ENCODE results near the gene DGKB.

DGKB gene

DNA sequence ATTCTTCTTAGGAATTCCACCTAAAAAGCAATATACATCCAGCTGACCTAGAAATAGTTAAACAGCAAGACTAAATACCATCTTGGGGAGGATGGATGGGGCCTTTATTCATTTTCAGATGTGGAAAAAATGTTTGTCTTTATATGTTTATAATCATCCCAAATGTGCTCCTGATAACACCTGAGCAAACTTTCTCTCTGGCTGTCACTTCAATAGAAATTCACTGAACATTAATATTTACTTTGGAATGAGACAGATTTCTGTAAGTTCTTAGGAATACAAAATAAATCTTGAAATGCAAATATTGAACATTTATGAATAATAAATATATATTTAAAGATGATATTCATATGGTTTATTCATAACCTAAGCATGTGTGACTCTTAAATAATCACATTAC is 185.4 kb downstream of the DGKB start:
- TF ChIP-seq, protein P1, sequence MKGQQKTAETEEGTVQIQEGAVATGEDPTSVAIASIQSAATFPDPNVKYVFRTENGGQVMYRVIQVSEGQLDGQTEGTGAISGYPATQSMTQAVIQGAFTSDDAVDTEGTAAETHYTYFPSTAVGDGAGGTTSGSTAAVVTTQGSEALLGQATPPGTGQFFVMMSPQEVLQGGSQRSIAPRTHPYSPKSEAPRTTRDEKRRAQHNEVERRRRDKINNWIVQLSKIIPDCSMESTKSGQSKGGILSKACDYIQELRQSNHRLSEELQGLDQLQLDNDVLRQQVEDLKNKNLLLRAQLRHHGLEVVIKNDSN (IDR thresholded peaks at IDR 0.05): no peak
- TF ChIP-seq TEAD4 (IDR thresholded peaks at IDR 0.05): no peak
- TF ChIP-seq CREB1 (IDR thresholded peaks at IDR 0.05; ENCODE audit: low read depth): no peak
- TF ChIP-seq, protein P2, sequence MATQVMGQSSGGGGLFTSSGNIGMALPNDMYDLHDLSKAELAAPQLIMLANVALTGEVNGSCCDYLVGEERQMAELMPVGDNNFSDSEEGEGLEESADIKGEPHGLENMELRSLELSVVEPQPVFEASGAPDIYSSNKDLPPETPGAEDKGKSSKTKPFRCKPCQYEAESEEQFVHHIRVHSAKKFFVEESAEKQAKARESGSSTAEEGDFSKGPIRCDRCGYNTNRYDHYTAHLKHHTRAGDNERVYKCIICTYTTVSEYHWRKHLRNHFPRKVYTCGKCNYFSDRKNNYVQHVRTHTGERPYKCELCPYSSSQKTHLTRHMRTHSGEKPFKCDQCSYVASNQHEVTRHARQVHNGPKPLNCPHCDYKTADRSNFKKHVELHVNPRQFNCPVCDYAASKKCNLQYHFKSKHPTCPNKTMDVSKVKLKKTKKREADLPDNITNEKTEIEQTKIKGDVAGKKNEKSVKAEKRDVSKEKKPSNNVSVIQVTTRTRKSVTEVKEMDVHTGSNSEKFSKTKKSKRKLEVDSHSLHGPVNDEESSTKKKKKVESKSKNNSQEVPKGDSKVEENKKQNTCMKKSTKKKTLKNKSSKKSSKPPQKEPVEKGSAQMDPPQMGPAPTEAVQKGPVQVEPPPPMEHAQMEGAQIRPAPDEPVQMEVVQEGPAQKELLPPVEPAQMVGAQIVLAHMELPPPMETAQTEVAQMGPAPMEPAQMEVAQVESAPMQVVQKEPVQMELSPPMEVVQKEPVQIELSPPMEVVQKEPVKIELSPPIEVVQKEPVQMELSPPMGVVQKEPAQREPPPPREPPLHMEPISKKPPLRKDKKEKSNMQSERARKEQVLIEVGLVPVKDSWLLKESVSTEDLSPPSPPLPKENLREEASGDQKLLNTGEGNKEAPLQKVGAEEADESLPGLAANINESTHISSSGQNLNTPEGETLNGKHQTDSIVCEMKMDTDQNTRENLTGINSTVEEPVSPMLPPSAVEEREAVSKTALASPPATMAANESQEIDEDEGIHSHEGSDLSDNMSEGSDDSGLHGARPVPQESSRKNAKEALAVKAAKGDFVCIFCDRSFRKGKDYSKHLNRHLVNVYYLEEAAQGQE (IDR thresholded peaks at IDR 0.05; ENCODE audit: low read depth): no peak
- TF ChIP-seq EGR1 (IDR thresholded peaks at IDR 0.05): no peak
- TF ChIP-seq TCF12 (IDR thresholded peaks at IDR 0.05; ENCODE audit: low read depth): no peak
- TF ChIP-seq, protein P3, sequence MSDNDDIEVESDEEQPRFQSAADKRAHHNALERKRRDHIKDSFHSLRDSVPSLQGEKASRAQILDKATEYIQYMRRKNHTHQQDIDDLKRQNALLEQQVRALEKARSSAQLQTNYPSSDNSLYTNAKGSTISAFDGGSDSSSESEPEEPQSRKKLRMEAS (IDR thresholded peaks at IDR 0.05): no peak

DNA sequence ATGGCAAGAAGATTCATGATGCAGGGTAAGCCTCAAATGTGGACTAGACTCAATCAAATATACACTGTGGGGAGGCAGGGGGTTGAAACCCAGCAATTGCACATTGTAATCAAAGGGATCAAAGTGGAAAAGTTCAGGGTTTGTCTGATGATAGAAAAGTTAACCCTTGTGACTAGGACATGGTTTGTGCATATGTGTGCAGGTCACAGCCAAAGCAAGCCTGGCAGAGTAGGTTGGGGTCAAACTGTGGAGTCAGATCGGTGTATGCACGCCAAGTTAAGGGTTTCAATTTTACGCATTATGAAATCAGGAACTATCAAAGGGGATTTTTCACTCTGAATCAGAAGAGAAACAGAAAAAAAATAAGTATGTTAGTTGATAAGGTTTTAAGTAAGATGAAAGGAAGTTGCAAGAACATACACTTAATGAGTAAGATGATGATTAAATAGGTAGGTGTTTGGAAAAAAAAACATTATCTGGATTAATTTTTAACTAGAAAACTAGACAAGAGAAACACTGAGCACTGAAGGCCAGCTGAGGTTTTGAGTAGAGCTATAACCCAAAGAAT is 188.3 kb downstream of the DGKB start:
- TF ChIP-seq TCF12 (IDR thresholded peaks at IDR 0.05; ENCODE audit: low read depth) (no peak), FOXM1 (IDR thresholded peaks at IDR 0.05; ENCODE audit: borderline replicate concordance, low read depth) (no peak)
- TF ChIP-seq, protein P3 (IDR thresholded peaks at IDR 0.05): no peak

DNA sequence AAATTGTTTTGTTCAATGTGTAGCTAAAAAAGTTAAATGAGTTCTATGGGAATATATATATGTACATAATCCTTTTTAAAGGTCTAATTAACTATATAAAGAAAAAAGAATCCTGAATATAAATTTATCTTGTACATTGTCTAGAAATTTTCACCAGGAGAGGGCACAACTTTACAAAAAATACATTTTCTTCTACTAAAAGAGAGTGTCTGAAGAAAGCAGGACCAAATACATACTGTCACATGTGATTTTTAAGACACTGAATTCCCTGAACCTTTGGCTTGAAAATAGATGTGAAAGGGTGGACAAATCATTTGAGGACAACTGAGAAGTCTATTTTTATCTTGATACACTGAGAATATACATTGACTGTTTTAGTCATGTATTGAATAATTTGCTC is 204.3 kb downstream of the DGKB start:
- TF ChIP-seq EP300 (IDR thresholded peaks at IDR 0.05; ENCODE audit: borderline replicate concordance) (no peak), CREB1 (IDR thresholded peaks at IDR 0.05; ENCODE audit: low read depth) (no peak), RAD21 (IDR thresholded peaks at IDR 0.05; ENCODE audit: low read depth) (peak; percentile 12; the same call in 1 of the 2 replicates)

DNA sequence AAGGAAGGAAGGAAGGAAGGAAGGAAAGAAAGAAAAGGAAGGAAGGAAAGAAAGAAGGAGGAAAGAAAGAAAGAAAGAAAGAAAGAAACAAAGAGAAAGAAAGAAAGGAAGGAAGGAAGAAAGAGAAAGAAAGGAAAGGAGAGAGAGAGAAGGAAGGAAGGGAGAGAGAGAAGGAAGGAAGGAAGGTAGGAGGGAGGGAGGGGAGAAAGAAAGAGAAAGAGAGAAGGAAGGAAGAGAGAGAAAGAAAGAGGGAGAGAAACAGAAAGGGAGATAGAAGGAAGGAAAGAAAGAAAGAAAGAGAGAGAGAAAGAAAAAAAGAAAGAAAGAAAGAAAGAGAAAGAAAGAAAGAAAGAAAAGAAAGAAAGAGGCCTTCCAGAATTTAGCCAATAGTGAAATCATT is 204.9 kb downstream of the DGKB start:
- TF ChIP-seq CEBPB (IDR thresholded peaks at IDR 0.05) (no peak), EGR1 (IDR thresholded peaks at IDR 0.05) (no peak), TAF1 (IDR thresholded peaks at IDR 0.05; ENCODE audit: low read depth) (no peak), NFIC (IDR thresholded peaks at IDR 0.05) (no peak), YY1 (IDR thresholded peaks at IDR 0.05; ENCODE audit: low read depth) (no peak), EP300 (IDR thresholded peaks at IDR 0.05; ENCODE audit: borderline replicate concordance) (no peak), RAD21 (IDR thresholded peaks at IDR 0.05; ENCODE audit: low read depth) (no peak), TCF12 (IDR thresholded peaks at IDR 0.05; ENCODE audit: low read depth) (no peak), TEAD4 (IDR thresholded peaks at IDR 0.05) (no peak), ZBTB7A (IDR thresholded peaks at IDR 0.05; ENCODE audit: low read depth) (no peak), CREB1 (IDR thresholded peaks at IDR 0.05; ENCODE audit: low read depth) (no peak), FOXM1 (IDR thresholded peaks at IDR 0.05; ENCODE audit: borderline replicate concordance, low read depth) (no peak)
- TF ChIP-seq, protein P3 (IDR thresholded peaks at IDR 0.05): no peak
- TF ChIP-seq, protein P2 (IDR thresholded peaks at IDR 0.05; ENCODE audit: low read depth): no peak
- TF ChIP-seq, protein P1 (IDR thresholded peaks at IDR 0.05): no peak

DNA sequence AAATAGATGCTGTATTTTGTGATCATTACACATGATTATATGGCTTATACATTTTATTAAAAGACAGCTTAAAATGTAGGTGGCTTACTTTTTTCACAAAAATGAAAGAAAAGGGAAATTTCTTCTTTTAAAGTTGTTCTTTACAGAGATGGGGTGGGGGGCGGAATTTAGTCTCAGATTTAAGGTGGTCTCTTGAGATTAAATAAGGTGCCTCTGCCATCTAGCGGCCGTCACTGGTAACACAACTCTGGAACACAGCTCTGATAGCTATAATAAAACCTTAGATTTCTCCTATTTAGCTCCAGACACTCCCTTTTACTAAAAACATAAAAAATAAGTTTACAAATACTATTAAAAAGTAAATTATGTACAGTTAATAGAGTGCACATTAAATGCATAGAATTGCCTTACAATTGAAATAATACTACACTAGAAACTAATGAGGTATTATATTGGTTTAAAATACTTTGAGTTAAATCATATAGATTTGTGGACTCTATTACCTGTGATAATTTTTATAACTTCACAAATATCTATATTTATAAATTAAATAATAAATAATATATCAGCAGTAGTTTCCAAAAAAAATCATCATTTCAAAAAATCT is 210.9 kb downstream of the DGKB start:
- TF ChIP-seq, protein P3 (IDR thresholded peaks at IDR 0.05): no peak
- peak; percentile 71 for TF ChIP-seq RAD21 (IDR thresholded peaks at IDR 0.05; ENCODE audit: low read depth)

DNA sequence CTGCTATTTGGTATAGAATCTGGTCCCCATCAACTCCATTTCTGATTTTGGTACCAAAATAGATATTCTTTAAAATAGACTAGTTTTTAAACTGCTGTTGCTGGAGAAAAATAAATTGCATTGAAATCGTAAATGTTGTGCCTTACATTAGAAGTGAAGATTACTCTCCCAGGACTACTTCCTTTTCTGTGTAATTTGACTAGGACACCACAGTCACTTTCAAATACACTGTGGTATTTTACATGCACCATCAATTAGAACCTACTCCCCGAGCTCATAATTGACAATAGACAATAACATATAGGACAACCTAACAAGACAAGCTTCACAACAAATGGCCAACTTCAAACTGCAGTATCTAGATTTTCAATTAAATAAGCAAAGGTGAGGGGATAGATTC is 211.5 kb downstream of the DGKB start:
- TF ChIP-seq TEAD4 (IDR thresholded peaks at IDR 0.05): no peak
- TF ChIP-seq, protein P3 (IDR thresholded peaks at IDR 0.05): no peak
- TF ChIP-seq EP300 (IDR thresholded peaks at IDR 0.05; ENCODE audit: borderline replicate concordance): no peak
- TF ChIP-seq, protein P1 (IDR thresholded peaks at IDR 0.05): no peak
- TF ChIP-seq NFIC (IDR thresholded peaks at IDR 0.05): no peak
- TF ChIP-seq TAF1 (IDR thresholded peaks at IDR 0.05; ENCODE audit: low read depth): no peak
- no peak for TF ChIP-seq YY1 (IDR thresholded peaks at IDR 0.05; ENCODE audit: low read depth)
- TF ChIP-seq RAD21 (IDR thresholded peaks at IDR 0.05; ENCODE audit: low read depth): no peak
- TF ChIP-seq EGR1 (IDR thresholded peaks at IDR 0.05): no peak
- no peak for TF ChIP-seq ZBTB7A (IDR thresholded peaks at IDR 0.05; ENCODE audit: low read depth)
- no peak for TF ChIP-seq TCF12 (IDR thresholded peaks at IDR 0.05; ENCODE audit: low read depth)
- no peak for TF ChIP-seq CREB1 (IDR thresholded peaks at IDR 0.05; ENCODE audit: low read depth)
- TF ChIP-seq FOXM1 (IDR thresholded peaks at IDR 0.05; ENCODE audit: borderline replicate concordance, low read depth): no peak
- TF ChIP-seq, protein P2 (IDR thresholded peaks at IDR 0.05; ENCODE audit: low read depth): no peak
- TF ChIP-seq CEBPB (IDR thresholded peaks at IDR 0.05): no peak

All from Ishikawa (cell line).